Hematopoietic multipotent progenitor cell treated with erythropoietin and hydrocortisone succinate and interleukin-3 and kit ligand, for 4 days (in vitro differentiated cells): ENCODE measurements around the gene FRMD4A.

Experiments used
- DNase-seq: peaks from one replicate; pipeline ENCODE4 v3.0.0-alpha.2; 2015

Gene FRMD4A

DNA sequence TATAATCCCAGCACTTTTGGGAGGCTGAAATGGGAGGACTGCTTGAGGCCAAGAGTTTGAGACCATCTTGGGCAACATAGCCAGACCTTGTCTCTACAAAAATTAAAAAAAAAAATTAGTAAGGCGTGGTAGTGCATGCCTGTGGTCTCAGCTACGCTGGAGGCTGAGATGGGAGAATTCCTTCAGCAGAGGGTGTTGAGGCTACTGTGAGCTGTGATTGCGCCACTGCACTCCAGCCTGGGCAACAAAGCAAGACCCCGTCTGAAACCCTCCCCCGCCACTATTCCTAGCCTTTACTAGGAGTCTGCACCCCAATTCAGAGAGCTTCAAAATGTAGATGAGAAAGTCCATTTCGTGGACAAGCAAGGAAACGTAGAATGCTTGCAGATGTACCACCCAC is 648.8 kb downstream of the FRMD4A start:
- no peak for DNase-seq

- no peak for DNase-seq
Observed at GRCh38 chr10:13681528-13681927, 649.2 kb downstream of the FRMD4A start.

DNA sequence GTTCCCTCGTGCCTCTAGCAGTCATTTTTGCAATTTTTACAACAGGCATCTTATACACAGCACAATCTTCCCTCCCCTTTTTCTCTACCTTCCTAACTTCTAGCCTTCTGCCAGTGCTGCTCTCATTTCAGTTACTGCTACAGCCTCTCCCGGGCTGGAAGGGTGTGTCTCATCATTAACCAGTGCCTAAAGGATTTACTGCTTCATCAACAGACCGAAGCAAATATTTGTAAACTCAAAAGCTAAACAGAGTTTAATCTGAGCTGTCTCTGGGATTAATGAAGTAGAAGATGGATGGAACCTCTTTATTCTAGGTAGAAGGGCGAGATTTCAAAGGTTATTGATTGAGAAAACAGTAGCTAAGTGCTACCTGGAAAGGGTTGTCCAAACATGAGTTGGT is 649.6 kb downstream of the FRMD4A start:
- no peak for DNase-seq

DNA sequence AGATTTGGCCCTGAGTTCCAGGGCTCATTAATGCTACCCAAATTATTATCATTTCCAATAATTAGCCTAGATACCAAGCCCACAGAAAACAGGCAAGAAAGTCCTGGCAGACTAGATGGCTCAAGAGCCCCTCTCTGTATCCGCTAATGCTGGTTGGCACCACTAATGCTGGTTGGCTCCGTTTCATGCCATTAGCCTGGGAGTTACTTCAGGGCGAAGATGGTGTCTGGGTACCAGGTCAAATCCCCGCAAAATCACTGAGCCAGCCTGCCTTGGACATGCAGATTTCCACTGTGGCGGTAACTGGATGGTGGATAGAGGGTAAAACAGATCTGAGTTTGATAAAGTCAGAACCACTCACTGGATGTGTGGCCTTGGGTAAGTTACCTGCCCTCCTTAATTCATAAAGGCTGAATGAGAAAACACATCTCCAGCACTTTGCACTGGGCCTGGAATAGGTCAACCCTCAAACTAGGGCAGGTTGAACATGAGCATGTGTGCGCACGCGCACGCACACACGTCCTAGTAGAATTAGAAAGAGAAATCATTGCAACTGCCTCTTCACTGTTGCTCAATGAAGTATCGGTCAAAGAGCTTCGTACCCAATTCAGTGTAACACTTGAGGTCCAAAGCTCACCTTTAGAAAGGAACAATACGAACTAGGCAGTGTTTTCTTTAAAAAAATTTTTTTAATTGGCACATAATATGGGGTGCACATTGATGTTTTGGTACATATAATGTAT is 652.5 kb downstream of the FRMD4A start:
- DNase-seq = no peak

GRCh38 chr10:13674645-13675588 is 655.8 kb downstream of the FRMD4A start:
- DNase-seq = no peak

- no peak for DNase-seq
Observed at GRCh38 chr10:13673156-13673555, 657.6 kb downstream of the FRMD4A start.

GRCh38 chr10:13672548-13672947 is 658.2 kb downstream of the FRMD4A start:
- no peak for DNase-seq

DNA sequence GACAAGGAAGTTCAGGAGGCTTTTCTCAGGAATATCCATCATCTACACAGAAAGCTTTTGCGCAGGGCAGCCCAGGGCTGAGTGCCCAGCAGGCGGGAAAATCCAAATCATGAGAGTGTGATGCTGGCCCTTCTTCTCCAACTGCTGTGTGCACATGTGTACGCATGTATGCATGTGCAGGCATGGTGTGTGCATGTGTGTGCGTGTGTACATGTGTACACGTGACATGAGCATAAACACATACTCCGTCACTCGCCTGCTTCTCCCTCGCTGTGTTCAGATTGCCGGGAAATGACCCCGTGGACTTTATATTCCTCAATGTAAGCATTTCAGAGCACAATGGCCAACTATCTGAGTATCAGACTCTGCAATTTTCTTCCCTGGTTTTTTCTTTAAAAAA is 658.8 kb downstream of the FRMD4A start:
- DNase-seq = no peak

GRCh38 chr10:13670311-13670710 is 660.4 kb downstream of the FRMD4A start:
- no peak for DNase-seq

GRCh38 chr10:13669901-13670300 is 660.8 kb downstream of the FRMD4A start:
- DNase-seq = no peak

DNA sequence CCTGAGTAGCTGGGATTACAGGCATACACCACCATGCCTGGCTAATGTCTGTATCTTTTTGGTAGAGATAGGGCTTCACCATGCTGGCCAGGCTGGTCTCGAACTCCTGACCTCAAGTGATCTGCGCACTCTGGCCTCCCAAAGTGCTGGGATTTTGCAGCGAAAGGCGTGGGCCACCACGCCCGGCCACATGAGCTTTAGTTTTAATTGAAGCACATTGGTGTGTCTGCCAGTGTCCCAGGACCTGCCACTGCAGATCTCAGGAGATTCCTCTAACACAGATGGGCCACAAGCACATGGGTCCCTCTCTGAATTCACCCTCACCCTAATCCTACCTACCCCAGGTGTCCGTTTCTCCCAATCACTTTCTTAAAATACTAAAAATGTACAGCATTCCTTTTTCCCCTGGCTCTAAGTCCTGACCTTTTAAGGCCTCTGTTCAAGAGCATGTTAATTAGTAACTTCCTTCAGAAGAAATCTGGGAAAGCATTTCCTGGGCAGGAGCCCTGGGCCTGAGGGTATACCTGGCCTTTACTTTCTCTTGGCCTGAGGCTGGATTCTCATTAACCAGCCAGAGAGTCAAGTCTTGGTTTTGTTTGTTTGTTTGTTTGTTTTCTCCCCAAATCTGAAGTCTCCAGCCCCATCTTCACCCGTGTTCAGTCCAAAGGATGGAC is 661.4 kb downstream of the FRMD4A start:
- no peak for DNase-seq

DNA sequence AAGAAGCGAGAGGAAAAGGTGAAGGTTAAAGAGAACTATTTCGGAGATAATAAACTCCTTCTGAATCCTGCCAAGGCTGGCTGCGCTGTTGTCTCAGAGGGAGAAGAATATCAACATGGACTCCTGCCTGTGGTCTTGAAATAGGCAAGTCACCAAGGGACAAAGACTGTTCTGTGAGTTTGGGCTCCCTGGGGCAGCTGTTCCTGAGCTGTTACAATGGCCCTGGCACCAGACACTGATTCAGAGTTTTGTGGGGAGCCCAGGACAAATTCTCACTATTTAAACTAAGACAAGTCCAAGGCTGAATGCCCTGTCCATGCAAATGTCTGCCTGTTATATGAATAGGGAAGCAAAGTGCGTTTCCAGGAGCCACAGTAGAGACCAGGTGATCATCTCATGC is 662.6 kb downstream of the FRMD4A start:
- no peak for DNase-seq

GRCh38 chr10:13665516-13666262 is 665.0 kb downstream of the FRMD4A start:
- no peak for DNase-seq

DNA sequence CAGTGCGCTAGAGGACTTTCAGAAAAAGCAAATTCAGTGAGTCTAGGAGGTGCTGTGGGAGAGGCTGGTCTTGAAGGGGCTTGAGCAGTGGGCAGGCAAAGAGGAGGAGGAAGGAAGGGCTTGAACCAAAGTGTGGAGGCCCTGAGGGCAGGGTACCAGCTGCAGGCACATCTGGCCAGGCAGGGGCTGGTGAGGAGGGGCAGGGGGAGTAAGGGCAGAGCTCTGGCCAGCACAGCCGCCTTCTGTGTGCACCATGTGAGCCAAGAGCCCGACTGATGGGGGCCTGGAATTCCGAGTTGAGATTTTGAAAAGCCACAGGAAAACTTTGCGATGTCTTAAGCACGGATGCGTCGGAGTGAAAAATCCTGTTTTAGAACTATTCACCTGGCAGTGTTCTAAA is 669.5 kb downstream of the FRMD4A start:
- DNase-seq = no peak

- DNase-seq = no peak
Observed at GRCh38 chr10:13660551-13660920, 670.2 kb downstream of the FRMD4A start.

DNA sequence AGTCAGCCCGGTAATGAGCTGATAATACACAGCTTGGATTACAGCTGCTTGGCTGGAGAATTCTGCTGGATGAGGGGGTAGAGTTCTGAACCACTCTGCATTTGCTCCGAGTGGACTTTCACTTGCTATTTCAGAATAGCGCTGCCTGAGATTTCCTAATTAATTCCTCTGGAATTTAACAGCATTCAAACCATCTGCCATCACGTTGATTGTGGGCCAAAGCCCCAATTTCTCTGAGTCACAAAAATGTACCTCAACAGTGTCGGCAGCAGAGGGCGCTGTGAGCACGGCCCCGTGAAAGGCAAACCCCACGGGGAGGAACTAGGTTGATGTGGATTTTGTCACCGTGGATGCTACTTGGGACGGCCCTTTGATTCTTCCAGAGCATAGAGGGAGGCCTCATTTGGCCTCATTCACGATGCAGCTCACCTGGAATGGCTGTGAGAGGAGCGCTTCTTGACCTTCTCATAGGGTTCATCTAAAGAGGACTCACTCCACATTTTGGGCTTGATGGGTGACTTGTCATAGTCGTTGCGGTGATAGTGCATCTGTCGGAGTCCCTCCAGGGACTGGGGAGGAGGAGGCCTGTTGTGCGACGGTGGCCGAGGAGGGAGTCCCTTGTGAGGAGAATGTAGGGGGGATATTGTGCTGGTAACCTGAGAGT is 670.7 kb downstream of the FRMD4A start:
- peak; percentile 73 for DNase-seq

- peak; percentile 17 for DNase-seq
Observed at GRCh38 chr10:13658871-13659685, 671.6 kb downstream of the FRMD4A start.

- DNase-seq = peak; percentile 18
Observed at GRCh38 chr10:13658264-13658663, 672.5 kb downstream of the FRMD4A start.

DNA sequence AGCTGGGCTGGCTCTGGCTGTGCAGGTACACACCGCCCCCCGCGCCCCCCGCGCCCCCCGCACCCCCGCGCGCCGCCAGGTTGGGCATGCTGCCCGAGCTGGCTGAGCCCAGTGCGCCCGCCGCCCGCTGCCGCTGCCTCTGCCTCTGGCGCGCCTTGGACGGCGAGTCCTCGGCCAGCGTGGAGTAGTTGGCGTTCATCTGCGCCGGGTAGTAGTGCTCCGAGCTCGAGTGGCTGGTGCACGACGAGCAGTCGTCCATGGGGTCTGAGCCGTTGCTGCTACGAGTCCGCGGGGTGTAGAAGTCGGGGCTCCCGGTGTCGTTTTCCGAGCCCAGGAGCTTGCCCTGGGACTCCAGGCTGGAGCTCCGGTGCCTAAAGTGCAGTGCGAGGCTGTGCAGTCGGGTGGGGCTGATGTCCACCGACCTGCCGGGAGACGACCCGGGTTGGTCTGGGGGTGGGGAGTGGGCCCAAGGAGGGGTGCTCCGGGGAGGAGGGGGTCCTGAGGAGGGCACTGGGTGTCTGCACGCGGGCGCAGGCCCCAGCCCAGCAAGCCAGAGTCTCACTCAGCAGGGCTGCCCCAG is 673.5 kb downstream of the FRMD4A start:
- DNase-seq = no peak

DNA sequence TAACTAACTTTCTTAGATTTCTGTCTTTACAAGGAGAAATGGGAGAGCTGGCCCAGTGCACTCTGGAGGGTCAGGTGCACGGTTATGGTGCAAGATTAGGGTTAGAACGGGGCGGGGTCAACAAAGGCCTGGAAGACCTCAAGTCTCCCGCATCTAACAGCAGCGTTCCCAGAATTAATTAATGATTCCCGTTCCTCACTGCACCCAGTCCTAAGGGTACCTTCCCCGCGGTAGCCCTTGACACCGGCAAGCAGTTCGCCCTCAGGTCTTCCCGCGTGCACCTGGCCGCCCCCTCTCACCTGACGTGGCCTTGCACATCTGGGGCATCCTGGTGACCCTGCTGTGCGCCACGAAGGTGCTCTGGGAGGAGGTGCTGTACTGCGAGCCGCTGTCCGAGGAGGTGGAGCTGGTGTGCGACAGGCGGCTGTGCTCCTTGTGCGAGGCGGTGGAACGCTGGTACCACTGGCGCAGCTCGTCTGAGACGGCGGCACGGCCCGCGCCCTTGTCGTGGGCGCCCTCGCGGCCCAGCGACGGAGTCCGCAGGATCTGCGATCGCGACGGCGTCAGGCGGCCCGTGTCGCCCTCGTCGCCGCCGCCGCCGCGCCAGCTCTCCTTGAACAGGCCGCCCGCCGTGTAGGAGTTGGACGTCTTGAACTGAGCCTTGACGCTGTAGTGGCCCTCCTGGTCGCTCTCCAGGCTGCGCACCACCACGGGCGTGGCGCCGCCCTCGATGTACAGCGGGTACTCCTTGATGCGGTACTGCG is 674.2 kb downstream of the FRMD4A start:
- DNase-seq = no peak
